ENCODE data around the gene C1QL4. TPM values are rescaled to one million over a fixed set of nuclear protein-coding genes. Genes with fewer than 3 reads are reported as not detected.
"Not testable (repeated sequence)": the region's sequence is repeated elsewhere in the genome, so short reads cannot be mapped to it uniquely, and the experiment has no call there.

Gene C1QL4
- polyA plus RNA-seq, 4 donors: 1.1 to 1.9 (median 1.4) TPM

GRCh38 chr12:49283541-49284429, 53.2 kb downstream of the C1QL4 start:
- no peak for DNase-seq (ENCODE audit: low read depth in 4 of 4, low spot score in 3 of 4)

DNA sequence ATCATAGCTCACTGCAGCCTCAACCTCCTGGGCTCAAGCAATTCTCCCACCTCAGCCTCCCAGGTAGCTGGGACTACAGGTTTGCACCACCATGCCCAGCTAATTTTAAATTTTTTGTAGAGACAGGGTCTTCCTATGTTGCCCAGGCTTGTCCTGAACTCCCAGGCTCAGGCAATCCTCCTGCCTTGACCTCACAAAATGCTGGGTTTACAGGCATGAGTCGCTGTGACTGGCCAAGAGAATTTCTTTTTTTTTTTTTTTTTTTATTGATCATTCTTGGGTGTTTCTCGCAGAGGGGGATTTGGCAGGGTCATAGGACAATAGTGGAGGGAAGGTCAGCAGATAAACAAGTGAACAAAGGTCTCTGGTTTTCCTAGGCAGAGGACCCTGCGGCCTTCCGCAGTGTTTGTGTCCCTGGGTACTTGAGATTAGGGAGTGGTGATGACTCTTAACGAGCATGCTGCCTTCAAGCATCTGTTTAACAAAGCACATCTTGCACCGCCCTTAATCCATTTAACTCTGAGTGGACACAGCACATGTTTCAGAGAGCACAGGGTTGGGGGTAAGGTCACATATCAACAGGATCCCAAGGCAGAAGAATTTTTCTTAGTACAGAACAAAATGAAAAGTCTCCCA, 54.1 kb downstream of the C1QL4 start:
- DNase-seq (ENCODE audit: low read depth in 4 of 4, low spot score in 3 of 4): not testable (repeated sequence)

Other genes starting within 250 kb of the C1QL4 start
- 1 to 10 TPM in 1 of 4 donors, under 1 TPM in 3; 0.37 to 1.0 (median 0.42) TPM for gene DHH, start 242.4 kb downstream of the C1QL4 start, polyA plus RNA-seq (ENCODE audit: insufficient read length in 4 of 4)
- 10 to 100 TPM; 59.5 to 66.8 (median 63.4) TPM for gene LMBR1L, start 226.3 kb downstream of the C1QL4 start, polyA plus RNA-seq (ENCODE audit: insufficient read length in 4 of 4)
- 1,000 to 10,000 TPM in 3 of 4 donors, 100 to 1,000 TPM in 1; 990 to 1,172 (median 1,105) TPM for gene TUBA1B, start 205.8 kb downstream of the C1QL4 start, polyA plus RNA-seq (ENCODE audit: insufficient read length in 4 of 4)
- 100 to 1,000 TPM; 391 to 487 (median 465) TPM for gene TUBA1A, start 148.1 kb downstream of the C1QL4 start, polyA plus RNA-seq (ENCODE audit: insufficient read length in 4 of 4)
- gene TUBA1C, start 72.1 kb downstream of the C1QL4 start, polyA plus RNA-seq (ENCODE audit: insufficient read length in 4 of 4): 100 to 1,000 TPM; 125 to 166 (median 139) TPM
- 1 to 10 TPM in 1 of 4 donors, under 1 TPM in 2, not detected in 1; 0.21 to 7.4 (median 0.23) TPM for gene PRPH, start 42.0 kb downstream of the C1QL4 start, polyA plus RNA-seq (ENCODE audit: insufficient read length in 4 of 4)
- gene TROAP, start 13.9 kb downstream of the C1QL4 start, polyA plus RNA-seq (ENCODE audit: insufficient read length in 4 of 4): 10 to 100 TPM; 20.6 to 21.7 (median 21.4) TPM
- 10 to 100 TPM; 15.6 to 22.6 (median 21.0) TPM for gene DNAJC22, start 9.7 kb upstream of the C1QL4 start, polyA plus RNA-seq (ENCODE audit: insufficient read length in 4 of 4)
- 10 to 100 TPM; 45.0 to 49.8 (median 47.8) TPM for gene SPATS2, start 30.3 kb upstream of the C1QL4 start, polyA plus RNA-seq (ENCODE audit: insufficient read length in 4 of 4)
- 1 to 10 TPM; 4.1 to 6.9 (median 5.1) TPM for gene KCNH3, start 201.8 kb upstream of the C1QL4 start, polyA plus RNA-seq (ENCODE audit: insufficient read length in 4 of 4)
- 10 to 100 TPM; 64.7 to 83.6 (median 72.5) TPM for gene MCRS1, start 231.0 kb upstream of the C1QL4 start, polyA plus RNA-seq (ENCODE audit: insufficient read length in 4 of 4)

All from right renal pelvis (tissue), 4 donors.